ENCODE results near the gene FPR3. TPM values are rescaled to one million over a fixed set of nuclear protein-coding genes. Genes with fewer than 3 reads are reported as not detected.

The FPR3 gene
- total RNA-seq, 6 experiments from 2014 or later, result 2.2 to 13.9 (median 4.6) TPM

DNA sequence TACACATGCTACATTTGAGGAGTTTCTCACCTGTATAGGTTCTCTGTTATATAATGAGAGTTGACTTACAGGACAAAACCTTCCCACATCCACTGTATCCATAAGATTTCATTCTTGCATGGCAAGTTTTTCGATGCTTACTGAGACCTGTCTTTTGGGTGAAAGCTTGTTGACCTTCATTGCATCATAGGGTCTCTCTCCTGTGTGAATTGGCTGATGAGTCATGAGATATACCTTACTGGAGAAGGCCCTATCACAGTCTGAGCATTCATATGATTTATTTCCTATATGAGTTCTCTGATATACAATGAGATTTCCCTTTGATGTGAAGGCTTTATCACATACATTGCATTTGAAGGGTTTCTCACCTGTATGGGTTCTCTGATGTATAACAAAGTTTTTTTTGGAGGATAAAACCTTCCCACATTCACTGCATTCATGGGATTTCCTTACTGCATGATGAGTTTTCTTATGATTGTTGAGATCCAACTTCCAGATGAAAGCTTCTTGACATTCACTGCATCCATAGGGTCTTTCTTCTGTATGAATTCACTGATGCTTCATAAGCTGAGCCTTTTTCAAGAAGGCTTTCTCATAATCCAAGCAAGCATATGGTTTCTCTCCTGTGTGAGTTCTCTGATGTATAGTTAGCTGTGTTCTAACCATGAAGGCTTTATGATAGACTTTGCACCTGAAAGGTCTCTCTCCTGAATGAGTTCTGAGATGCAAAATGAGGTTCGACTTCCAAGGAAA, 67.1 kb downstream of the FPR3 start:
- WGBS (ENCODE audit: insufficient coverage, low coverage, low lambda C conversion rate, missing lambda C conversion rate), result 89% methylated on average over 2 of the region's 2 CpGs
- intact Hi-C loops (cut with DNase I), result no loop called here
- H3K4me1 ChIP-seq, result no peaks in the 10 kb centered on the region
- no peak for TF ChIP-seq POLR2A (IDR thresholded peaks at IDR 0.05)
- TF ChIP-seq, protein P1, sequence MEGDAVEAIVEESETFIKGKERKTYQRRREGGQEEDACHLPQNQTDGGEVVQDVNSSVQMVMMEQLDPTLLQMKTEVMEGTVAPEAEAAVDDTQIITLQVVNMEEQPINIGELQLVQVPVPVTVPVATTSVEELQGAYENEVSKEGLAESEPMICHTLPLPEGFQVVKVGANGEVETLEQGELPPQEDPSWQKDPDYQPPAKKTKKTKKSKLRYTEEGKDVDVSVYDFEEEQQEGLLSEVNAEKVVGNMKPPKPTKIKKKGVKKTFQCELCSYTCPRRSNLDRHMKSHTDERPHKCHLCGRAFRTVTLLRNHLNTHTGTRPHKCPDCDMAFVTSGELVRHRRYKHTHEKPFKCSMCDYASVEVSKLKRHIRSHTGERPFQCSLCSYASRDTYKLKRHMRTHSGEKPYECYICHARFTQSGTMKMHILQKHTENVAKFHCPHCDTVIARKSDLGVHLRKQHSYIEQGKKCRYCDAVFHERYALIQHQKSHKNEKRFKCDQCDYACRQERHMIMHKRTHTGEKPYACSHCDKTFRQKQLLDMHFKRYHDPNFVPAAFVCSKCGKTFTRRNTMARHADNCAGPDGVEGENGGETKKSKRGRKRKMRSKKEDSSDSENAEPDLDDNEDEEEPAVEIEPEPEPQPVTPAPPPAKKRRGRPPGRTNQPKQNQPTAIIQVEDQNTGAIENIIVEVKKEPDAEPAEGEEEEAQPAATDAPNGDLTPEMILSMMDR (IDR thresholded peaks at IDR 0.05), result no peak
- H3K27me3 ChIP-seq, result no peaks in the 10 kb centered on the region
- DNase-seq (no peak), ATAC-seq (no peak)
- no peaks in the 10 kb centered on the region for H3K36me3 ChIP-seq
- H3K4me3 ChIP-seq, result no peak overlapping the region
- peaks cover 0 to 85% (median 32%) of the 10 kb centered on the region in 4 donors for H3K9me3 ChIP-seq
- H3K27ac ChIP-seq, result no peak overlapping the region

DNA sequence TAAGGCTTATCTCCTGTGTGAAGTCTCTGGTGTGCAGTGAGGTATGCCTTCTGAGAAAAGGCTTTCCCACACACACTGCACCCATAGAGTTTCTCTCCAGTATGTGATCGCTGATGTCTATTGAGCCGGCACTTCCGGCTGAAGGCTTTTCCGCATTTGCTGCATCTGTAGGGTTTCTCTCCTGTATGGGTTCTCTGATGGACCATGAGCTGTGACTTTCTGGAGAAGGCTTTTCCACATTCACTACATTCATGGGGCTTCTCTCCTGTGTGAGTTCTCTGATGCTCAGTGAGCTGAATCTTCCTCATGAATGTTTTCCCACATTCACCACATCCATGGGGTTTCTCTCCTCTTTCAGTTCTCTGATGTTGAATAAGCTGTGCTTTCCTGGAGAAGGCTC, 78.1 kb downstream of the FPR3 start:
- H3K27me3 ChIP-seq, result no peaks in the 10 kb centered on the region
- no peaks in the 10 kb centered on the region for H3K4me1 ChIP-seq
- TF ChIP-seq, protein P1 (IDR thresholded peaks at IDR 0.05), result no peak
- TF ChIP-seq POLR2A (IDR thresholded peaks at IDR 0.05), result no peak
- ATAC-seq, result no peak
- H3K9me3 ChIP-seq, result peaks cover 0 to 54% (median 30%) of the 10 kb centered on the region in 4 donors
- no peak for DNase-seq
- 100% methylated on average over 2 of the region's 4 CpGs for WGBS (ENCODE audit: insufficient coverage, low coverage, low lambda C conversion rate, missing lambda C conversion rate)
- no peak overlapping the region for H3K4me3 ChIP-seq
- H3K27ac ChIP-seq, result no peak overlapping the region
- H3K36me3 ChIP-seq, result peaks cover 0 to 44% (median 6%) of the 10 kb centered on the region in 4 donors
- intact Hi-C loops (cut with DNase I), result no loop called here

Other genes with a start within 250 kb of the FPR3 start
- 1 to 10 TPM; 1.2 to 5.2 (median 4.4) TPM for gene ZNF175, start 223.9 kb upstream of the FPR3 start, total RNA-seq
- 1 to 10 TPM in 1 of 6 experiments, under 1 TPM in 2, not detected in 3; 0.89 to 1.1 (median 0.92) TPM for gene SIGLEC5, start 164.8 kb upstream of the FPR3 start, total RNA-seq
- gene SIGLEC14, start 148.3 kb upstream of the FPR3 start, total RNA-seq, result 1 to 10 TPM in 4 of 6 experiments, not detected in 2; 2.9 to 6.1 (median 3.4) TPM
- 1 to 10 TPM in 5 of 6 experiments, under 1 TPM in 1; 0.98 to 4.7 (median 2.3) TPM for gene SPACA6, start 101.8 kb upstream of the FPR3 start, total RNA-seq
- gene HAS1, start 71.2 kb upstream of the FPR3 start, total RNA-seq, result not detected
- gene FPR1, start 43.3 kb upstream of the FPR3 start, total RNA-seq, result 1 to 10 TPM; 1.1 to 9.0 (median 5.2) TPM
- 1 to 10 TPM in 3 of 6 experiments, under 1 TPM in 3; 0.75 to 1.6 (median 1.1) TPM for gene FPR2, start 34.0 kb upstream of the FPR3 start, total RNA-seq
- 1 to 10 TPM; 1.4 to 6.6 (median 3.8) TPM for gene ZNF577, start 92.8 kb downstream of the FPR3 start, total RNA-seq
- gene ZNF649, start 109.9 kb downstream of the FPR3 start, total RNA-seq, result 1 to 10 TPM; 2.0 to 5.4 (median 2.4) TPM
- gene ZNF613, start 132.3 kb downstream of the FPR3 start, total RNA-seq, result 1 to 10 TPM in 5 of 6 experiments, under 1 TPM in 1; 0.87 to 2.7 (median 2.2) TPM
- gene ZNF350, start 191.7 kb downstream of the FPR3 start, total RNA-seq, result 1 to 10 TPM; 2.5 to 5.8 (median 3.4) TPM
- gene ZNF615, start 213.1 kb downstream of the FPR3 start, total RNA-seq, result 1 to 10 TPM; 1.2 to 5.0 (median 3.3) TPM
- 1 to 10 TPM; 1.2 to 2.7 (median 1.6) TPM for gene ZNF614, start 233.2 kb downstream of the FPR3 start, total RNA-seq

Measured in right lobe of liver (tissue), 6 donors.